Gastroesophageal sphincter (tissue), 4 donors: ENCODE measurements around the gene NANS. TPM values are rescaled to one million over a fixed set of nuclear protein-coding genes. Genes with fewer than 3 reads are reported as not detected.

Experiments
- ATAC-seq: fragments of 150-250 bp; one replicate; pipeline ENCODE4 v1.9.1; 2016; ENCODE audit warnings: mild to moderate bottlenecking, moderate library complexity
- H3K27ac ChIP-seq, 4 donors: fragments of 200-600 bp; sonication (generic) in 3 of 4; 1 replicate in 3 of 4; 2 replicates in 1 of 4; pipeline ENCODE4 v1.5.1; 2016 to 2019
- H3K27me3 ChIP-seq: fragments of 200-600 bp; sonication (generic); one replicate; pipeline ENCODE4 v1.5.1; 2019
- H3K36me3 ChIP-seq, 2 donors: fragments of 200-600 bp; sonication (generic); one replicate each; pipeline ENCODE4 v1.5.1; 2019; ENCODE audit warnings: control low read depth in 1 of 2
- H3K4me1 ChIP-seq, 3 donors: fragments of 200-600 bp; sonication (generic); 1 replicate in 2 of 3; 2 replicates in 1 of 3; pipeline ENCODE4 v1.5.1; 2016 to 2019; ENCODE audit warnings: control low read depth in 2 of 3
- H3K4me3 ChIP-seq, 2 donors: fragments of 200-600 bp; sonication (generic); one replicate each; pipeline ENCODE4 v1.5.1; 2019; ENCODE audit warnings: mild to moderate bottlenecking in 1 of 2, moderate library complexity in 1 of 2
- H3K9me3 ChIP-seq, 3 donors: fragments of 200-600 bp; sonication (generic); one replicate each; pipeline ENCODE4 v1.5.1; 2017 to 2019; ENCODE audit warnings: control low read depth in 2 of 3
- EP300 ChIP-seq: sonication (generic); formaldehyde crosslinking; IDR thresholded peaks from one replicate; pipeline ENCODE4 v1.6.1; 2017; ENCODE audit warnings: antibody characterized with exemption, mild to moderate bottlenecking
- POLR2A ChIP-seq, 2 donors: fragments of 450-650 bp; IDR thresholded peaks; one replicate each; pipeline ENCODE4 v1.6.1; 2017; ENCODE audit warnings: antibody characterized with exemption in 2 of 2, mild to moderate bottlenecking in 2 of 2, moderate library complexity in 1 of 2
- POLR2AphosphoS5 ChIP-seq: sonication (generic); formaldehyde crosslinking; IDR thresholded peaks from one replicate; pipeline ENCODE4 v1.6.1; 2017; ENCODE audit warnings: antibody characterized with exemption
- WGBS, 2 donors: methylation state at CpG; one replicate each; pipeline ENCODE4 v1.1.5; 2018; ENCODE audit warnings: low coverage in 1 of 2; 5-methylcytosine and 5-hydroxymethylcytosine counted together
- total RNA-seq, 4 donors: library from RNA; depleted of rRNA; stranded (reverse); fragments of >200 nt; gene quantifications; one replicate each; pipeline ENCODE4 v1.1.0, GENCODE V29; 2016
- TF ChIP-seq, protein P1 (sequence below), 4 experiments: fragments of 200-600 bp in 2 of 4; fragments of 450-650 bp in 2 of 4; sonication (generic) in 1 of 4; IDR thresholded peaks; one replicate each; pipeline ENCODE4 v1.5.1; 2017 to 2019; ENCODE audit warnings: antibody characterized with exemption in 4 of 4, mild to moderate bottlenecking in 2 of 4, moderate library complexity in 2 of 4

The NANS gene
- total RNA-seq, 4 donors from 2014 or later: 21.5 to 58.3 (median 40.0) TPM

DNA sequence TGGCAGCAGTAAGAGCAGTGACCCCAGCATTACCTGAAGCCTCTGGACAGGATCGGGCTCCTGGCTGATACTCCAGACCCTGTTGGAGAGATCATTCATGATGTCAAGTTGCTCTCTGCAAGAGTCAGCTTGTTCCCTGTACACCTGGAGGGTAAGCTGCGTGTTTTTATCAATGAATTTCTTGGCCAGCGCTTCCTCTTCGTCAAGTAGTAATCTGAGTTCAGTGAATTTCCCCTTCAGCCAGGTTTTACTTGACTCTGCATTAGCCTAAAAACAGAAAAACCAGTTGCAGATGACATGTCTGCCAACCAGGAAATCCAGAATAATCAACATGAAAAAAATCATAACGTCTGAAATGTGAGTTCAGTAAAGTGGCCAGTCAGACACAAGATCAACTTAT, 43.4 kb downstream of the NANS start:
- H3K27me3 ChIP-seq: peaks cover 5% of the 10 kb centered on the region
- 82% methylated on average over 4 to 5 of the region's 5 CpGs for WGBS, 2 donors
- ATAC-seq: no peak
- H3K9me3 ChIP-seq: no peaks in the 10 kb centered on the region
- no peaks in the 10 kb centered on the region for H3K4me1 ChIP-seq
- H3K36me3 ChIP-seq: peaks cover 0 to 42% of the 10 kb centered on the region in 2 donors
- no peak overlapping the region for H3K27ac ChIP-seq
- H3K4me3 ChIP-seq: no peak overlapping the region
- no peak for TF ChIP-seq POLR2A (IDR thresholded peaks at IDR 0.05)
- TF ChIP-seq POLR2AphosphoS5: no peak
- TF ChIP-seq, protein P1, sequence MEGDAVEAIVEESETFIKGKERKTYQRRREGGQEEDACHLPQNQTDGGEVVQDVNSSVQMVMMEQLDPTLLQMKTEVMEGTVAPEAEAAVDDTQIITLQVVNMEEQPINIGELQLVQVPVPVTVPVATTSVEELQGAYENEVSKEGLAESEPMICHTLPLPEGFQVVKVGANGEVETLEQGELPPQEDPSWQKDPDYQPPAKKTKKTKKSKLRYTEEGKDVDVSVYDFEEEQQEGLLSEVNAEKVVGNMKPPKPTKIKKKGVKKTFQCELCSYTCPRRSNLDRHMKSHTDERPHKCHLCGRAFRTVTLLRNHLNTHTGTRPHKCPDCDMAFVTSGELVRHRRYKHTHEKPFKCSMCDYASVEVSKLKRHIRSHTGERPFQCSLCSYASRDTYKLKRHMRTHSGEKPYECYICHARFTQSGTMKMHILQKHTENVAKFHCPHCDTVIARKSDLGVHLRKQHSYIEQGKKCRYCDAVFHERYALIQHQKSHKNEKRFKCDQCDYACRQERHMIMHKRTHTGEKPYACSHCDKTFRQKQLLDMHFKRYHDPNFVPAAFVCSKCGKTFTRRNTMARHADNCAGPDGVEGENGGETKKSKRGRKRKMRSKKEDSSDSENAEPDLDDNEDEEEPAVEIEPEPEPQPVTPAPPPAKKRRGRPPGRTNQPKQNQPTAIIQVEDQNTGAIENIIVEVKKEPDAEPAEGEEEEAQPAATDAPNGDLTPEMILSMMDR (IDR thresholded peaks at IDR 0.05): no peak

DNA sequence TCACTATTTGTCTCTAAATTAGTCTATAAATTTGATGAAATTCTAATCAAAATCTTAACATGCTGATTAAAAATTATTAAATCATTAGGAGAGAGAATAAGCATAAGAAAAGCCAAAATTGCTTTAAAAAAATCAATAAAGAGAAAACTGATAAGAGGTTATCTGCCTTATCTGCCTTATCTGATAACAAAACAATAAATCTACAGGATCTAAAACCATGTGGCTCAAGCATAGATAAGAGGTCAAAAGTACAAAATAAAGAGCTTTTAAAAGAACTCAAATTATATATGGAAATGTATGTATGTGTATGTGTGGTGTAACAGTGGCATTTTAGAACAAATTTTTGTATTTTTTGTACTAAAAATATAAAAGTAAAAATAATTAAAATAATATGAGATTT, 43.9 kb downstream of the NANS start:
- no peak overlapping the region for H3K4me3 ChIP-seq
- ATAC-seq: no peak
- H3K36me3 ChIP-seq: peaks cover 0 to 36% of the 10 kb centered on the region in 2 donors
- no peak overlapping the region for H3K27ac ChIP-seq
- H3K27me3 ChIP-seq: peaks cover 2% of the 10 kb centered on the region
- TF ChIP-seq POLR2A (IDR thresholded peaks at IDR 0.05) (no peak), POLR2AphosphoS5 (no peak), EP300 (no peak)
- TF ChIP-seq, protein P1 (IDR thresholded peaks at IDR 0.05): no peak
- no peaks in the 10 kb centered on the region for H3K4me1 ChIP-seq
- H3K9me3 ChIP-seq: no peaks in the 10 kb centered on the region

DNA sequence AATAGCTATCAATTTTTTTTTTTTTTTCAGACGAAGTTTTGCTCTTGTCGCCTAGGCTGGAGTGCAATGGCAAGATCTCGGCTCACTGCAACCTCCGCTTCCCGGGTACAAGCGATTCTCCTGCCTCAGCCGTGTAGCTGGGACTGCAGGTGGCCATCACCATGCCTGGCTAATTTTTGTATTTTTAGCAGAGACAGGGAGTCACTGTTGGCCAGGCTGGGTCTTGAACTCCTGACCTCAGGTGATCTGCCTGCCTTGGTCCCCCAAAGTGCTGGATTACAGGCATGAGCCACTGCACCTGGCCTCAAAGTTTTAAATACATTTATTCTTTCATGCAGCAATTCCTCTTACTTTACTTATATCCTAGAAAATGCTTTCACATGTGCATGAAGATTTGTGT, 44.9 kb downstream of the NANS start:
- peaks cover 0 to 6% (median 0%) of the 10 kb centered on the region in 3 donors for H3K9me3 ChIP-seq
- H3K27me3 ChIP-seq: no peaks in the 10 kb centered on the region
- 87 to 93% methylated on average over 5 to 7 of the region's 7 CpGs for WGBS, 2 donors
- H3K36me3 ChIP-seq: peaks cover 0 to 26% of the 10 kb centered on the region in 2 donors
- no peak overlapping the region for H3K4me3 ChIP-seq
- TF ChIP-seq POLR2A (IDR thresholded peaks at IDR 0.05) (no peak), POLR2AphosphoS5 (no peak), EP300 (no peak)
- TF ChIP-seq, protein P1 (IDR thresholded peaks at IDR 0.05): no peak
- H3K27ac ChIP-seq: no peak overlapping the region
- no peak for ATAC-seq
- H3K4me1 ChIP-seq: no peaks in the 10 kb centered on the region

DNA sequence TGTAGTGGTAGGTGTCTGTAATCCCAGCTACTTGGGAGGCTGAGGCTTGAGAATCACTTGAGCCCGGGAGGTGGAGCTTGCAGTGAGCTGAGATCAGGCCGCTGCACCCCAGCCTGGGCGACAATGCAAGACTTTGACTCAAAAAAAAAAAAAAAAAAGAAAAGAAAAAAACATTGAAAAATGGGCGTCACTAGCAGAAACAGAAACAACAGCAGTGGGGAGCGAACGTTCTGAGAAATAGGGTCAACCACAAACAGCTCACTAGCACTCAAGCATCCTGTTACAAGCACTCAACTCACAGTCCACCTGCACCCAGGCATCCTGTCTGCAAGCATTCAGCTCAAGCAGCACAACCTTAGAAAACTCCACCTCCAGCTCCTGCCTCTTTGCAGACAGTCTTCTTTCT, 45.3 kb downstream of the NANS start:
- ATAC-seq: no peak
- 51 to 57% methylated on average over 4 to 6 of the region's 6 CpGs for WGBS, 2 donors
- no peak for TF ChIP-seq POLR2A (IDR thresholded peaks at IDR 0.05)
- TF ChIP-seq POLR2AphosphoS5: no peak
- TF ChIP-seq, protein P1 (IDR thresholded peaks at IDR 0.05): no peak
- no peak for TF ChIP-seq EP300
- no peaks in the 10 kb centered on the region for H3K4me1 ChIP-seq
- no peaks in the 10 kb centered on the region for H3K27me3 ChIP-seq
- peaks cover 0 to 26% of the 10 kb centered on the region in 2 donors for H3K36me3 ChIP-seq
- H3K9me3 ChIP-seq: peaks cover 0 to 10% (median 0%) of the 10 kb centered on the region in 3 donors
- no peak overlapping the region for H3K4me3 ChIP-seq
- no peak overlapping the region for H3K27ac ChIP-seq

DNA sequence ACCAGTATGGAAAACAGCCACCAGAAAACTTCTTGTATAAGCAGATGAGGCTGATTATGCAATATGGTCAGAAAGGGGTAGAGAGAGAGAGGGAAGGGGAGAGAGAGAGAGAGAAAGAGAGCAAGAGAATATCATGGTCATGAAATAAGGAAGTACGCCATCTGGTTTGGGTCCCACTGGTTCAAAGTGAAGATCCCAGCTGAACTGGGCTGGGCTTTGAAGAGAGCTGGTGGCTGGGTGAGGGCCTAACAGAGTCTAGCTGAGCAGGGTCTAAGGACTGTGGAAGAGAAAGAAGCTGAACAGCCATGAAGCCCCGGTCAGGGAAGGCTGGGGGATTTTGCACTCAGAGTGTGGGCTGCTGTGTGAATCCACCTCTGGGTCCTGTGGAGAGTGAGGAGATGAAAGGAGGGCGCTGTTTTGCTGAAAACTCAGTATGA, 47.9 kb downstream of the NANS start:
- H3K36me3 ChIP-seq: peaks cover 0 to 25% of the 10 kb centered on the region in 2 donors
- no peak overlapping the region for H3K27ac ChIP-seq
- no peak overlapping the region for H3K4me3 ChIP-seq
- ATAC-seq: peak; percentile 70
- 87 to 93% methylated on average over 2 to 3 of the region's 3 CpGs for WGBS, 2 donors
- no peaks in the 10 kb centered on the region for H3K27me3 ChIP-seq
- peaks cover 0 to 14% (median 0%) of the 10 kb centered on the region in 3 donors for H3K9me3 ChIP-seq
- H3K4me1 ChIP-seq: no peaks in the 10 kb centered on the region
- TF ChIP-seq, protein P1 (IDR thresholded peaks at IDR 0.05): no peak
- TF ChIP-seq POLR2AphosphoS5 (no peak), EP300 (no peak), POLR2A (IDR thresholded peaks at IDR 0.05) (no peak)
